Vagina (tissue), 2 donors: ENCODE data around the gene ARL2BP.

Source experiments
- CTCF ChIP-seq, 3 experiments: fragments of 450-650 bp in 2 of 3; fragments of 200-600 bp in 1 of 3; sonication (generic) in 1 of 3; IDR thresholded peaks; one replicate each; pipeline ENCODE4 v1.5.1; 2017 to 2019; ENCODE audit warnings: antibody characterized with exemption in 3 of 3, mild to moderate bottlenecking in 2 of 3, moderate library complexity in 2 of 3
- POLR2AphosphoS5 ChIP-seq, 2 donors: sonication (generic); formaldehyde crosslinking; IDR thresholded peaks; one replicate each; pipeline ENCODE4 v1.9.0; 2017; ENCODE audit warnings: antibody characterized with exemption in 2 of 2, mild to moderate bottlenecking in 2 of 2, low read depth in 1 of 2; ENCODE audit not compliant: insufficient read depth in 1 of 2

DNA sequence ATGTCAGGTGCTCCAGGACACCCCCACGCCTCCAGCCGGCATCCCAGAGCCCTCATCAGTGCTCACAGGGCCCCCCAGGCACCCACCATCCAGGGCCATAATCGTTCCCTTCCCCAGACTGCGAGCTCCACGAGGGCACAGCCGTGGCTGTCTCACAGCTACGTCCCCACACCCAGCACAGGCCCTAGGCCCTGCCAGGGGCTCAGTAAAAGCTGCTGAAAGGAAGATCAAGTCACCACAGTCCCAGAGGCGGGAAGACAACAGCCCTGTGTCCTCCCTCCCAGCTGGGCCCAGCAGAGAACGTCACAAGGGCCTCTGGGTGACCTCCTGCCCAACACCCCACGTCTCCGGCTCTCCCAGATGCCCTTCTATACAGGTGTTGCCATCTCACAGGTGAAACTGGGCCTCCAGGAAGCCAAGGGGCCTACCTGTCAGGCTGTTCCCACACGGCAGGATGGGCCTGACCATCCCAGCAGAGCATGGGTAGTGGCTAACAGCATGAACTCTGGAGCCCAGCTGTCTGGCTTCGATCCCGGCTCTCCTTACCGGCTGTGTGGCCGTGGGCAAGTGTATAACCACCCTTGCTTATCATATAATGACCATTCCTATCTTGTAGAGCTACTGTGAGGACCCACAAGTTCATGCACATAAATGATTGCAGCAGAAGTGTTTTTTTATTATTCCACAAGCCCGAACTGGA is 17.9 kb downstream of the ARL2BP start:
- TF ChIP-seq CTCF (IDR thresholded peaks at IDR 0.05), result no peak
- no peak for TF ChIP-seq POLR2AphosphoS5 (IDR thresholded peaks at IDR 0.05; ENCODE audit: insufficient read depth in 1 of 2, low read depth in 1 of 2)
